A549 (cell line): ENCODE results near the gene PKD1.

Experiments
- CTCF ChIP-seq: fragments of >200 bp; sonication (Bioruptor Twin); formaldehyde crosslinking; IDR thresholded peaks from 3 replicates; pipeline ENCODE4 v1.5.1; 2016
- EP300 ChIP-seq, 2 experiments: fragments of >200 bp; sonication (Bioruptor Twin); formaldehyde crosslinking; IDR thresholded peaks; 2 replicates in 1 of 2; 3 replicates in 1 of 2; pipeline ENCODE4 v1.6.1; 2016 to 2017
- KDM1A ChIP-seq: fragments of 200-600 bp; sonication (generic); IDR thresholded peaks from 2 replicates; pipeline ENCODE4 v1.6.1; 2016; ENCODE audit warnings: low read depth, mild to moderate bottlenecking
- MAX ChIP-seq: IDR thresholded peaks from 2 replicates; pipeline ENCODE4 v1.6.1; 2012
- NR3C1 ChIP-seq: fragments of >200 bp; sonication (Bioruptor Twin); formaldehyde crosslinking; IDR thresholded peaks from 3 replicates; pipeline ENCODE4 v1.6.1; 2017
- RAD21 ChIP-seq, 2 experiments: fragments of >200 bp in 1 of 2; sonication (Bioruptor Twin) in 1 of 2; formaldehyde crosslinking in 1 of 2; IDR thresholded peaks in 1 of 2; conservative IDR thresholded peaks in 1 of 2; 2 replicates in 1 of 2; 3 replicates in 1 of 2; pipeline ENCODE4 v1.6.1; 2012 to 2018; ENCODE audit warnings: inconsistent platforms in 1 of 2
- RFX5 ChIP-seq: fragments of 450-650 bp; IDR thresholded peaks from 2 replicates; pipeline ENCODE4 v1.7.1; 2014; ENCODE audit warnings: antibody characterized with exemption, mild to moderate bottlenecking, moderate library complexity
- TP53 ChIP-seq: fragments of 250-450 bp; sonication (Bioruptor Pico); IDR thresholded peaks from 2 replicates; pipeline ENCODE4 v1.5.0; 2021; ENCODE audit warnings: mild to moderate bottlenecking, moderate library complexity
- ZC3H11A ChIP-seq: fragments of 450-650 bp; IDR thresholded peaks from 2 replicates; pipeline ENCODE4 v1.6.1; 2014; ENCODE audit warnings: antibody characterized with exemption, mild to moderate bottlenecking

- TF ChIP-seq CTCF: no peak
- no peak for TF ChIP-seq TP53
- TF ChIP-seq NR3C1: no peak
- no peak for TF ChIP-seq RAD21 (conservative IDR thresholded peaks at IDR 0.05 in 1 of 2, IDR thresholded peaks at IDR 0.05 in 1 of 2)
- no peak for TF ChIP-seq ZC3H11A
- TF ChIP-seq MAX: no peak
- TF ChIP-seq RFX5: no peak
- TF ChIP-seq EP300 (IDR thresholded peaks at IDR 0.05): no peak
- no peak for TF ChIP-seq KDM1A
These were observed 43.5 kb downstream of the PKD1 start for GRCh38 chr16:2092256-2092620.
